22Rv1 (cell line): ENCODE results near the gene MAST2.

Experiments used
- H3K27ac ChIP-seq: fragments of 450-650 bp; 2 replicates; pipeline ENCODE4 v1.5.1; 2017
- ZFX ChIP-seq: fragments of 450-650 bp; IDR thresholded peaks from 2 replicates; pipeline ENCODE4 v1.6.1; 2017; ENCODE audit warnings: antibody characterized with exemption, borderline replicate concordance
- TF ChIP-seq, protein P1 (sequence below): fragments of 450-650 bp; IDR thresholded peaks from 2 replicates; pipeline ENCODE4 v1.5.1; 2017; ENCODE audit warnings: mild to moderate bottlenecking

The MAST2 gene

DNA sequence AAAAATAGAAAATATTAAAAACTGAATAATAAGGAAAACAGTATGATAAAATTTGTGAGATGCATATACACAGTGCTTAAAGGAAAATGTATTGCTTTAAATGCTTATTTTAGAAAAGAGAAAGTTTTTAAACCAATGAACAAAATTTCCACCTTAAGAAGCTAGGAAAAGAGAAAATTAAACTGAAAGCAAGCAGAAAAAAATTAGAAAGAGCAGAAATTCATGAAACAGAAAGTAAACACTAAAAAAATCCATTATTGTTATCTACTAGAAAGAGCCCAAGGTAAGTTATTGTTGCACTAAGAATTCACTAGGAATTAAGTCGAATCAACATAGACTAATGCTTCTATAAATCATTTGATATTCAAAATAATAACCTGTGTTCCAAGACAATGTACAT, 261.3 kb downstream of the MAST2 start:
- no peak overlapping the region for H3K27ac ChIP-seq
- TF ChIP-seq, protein P1, sequence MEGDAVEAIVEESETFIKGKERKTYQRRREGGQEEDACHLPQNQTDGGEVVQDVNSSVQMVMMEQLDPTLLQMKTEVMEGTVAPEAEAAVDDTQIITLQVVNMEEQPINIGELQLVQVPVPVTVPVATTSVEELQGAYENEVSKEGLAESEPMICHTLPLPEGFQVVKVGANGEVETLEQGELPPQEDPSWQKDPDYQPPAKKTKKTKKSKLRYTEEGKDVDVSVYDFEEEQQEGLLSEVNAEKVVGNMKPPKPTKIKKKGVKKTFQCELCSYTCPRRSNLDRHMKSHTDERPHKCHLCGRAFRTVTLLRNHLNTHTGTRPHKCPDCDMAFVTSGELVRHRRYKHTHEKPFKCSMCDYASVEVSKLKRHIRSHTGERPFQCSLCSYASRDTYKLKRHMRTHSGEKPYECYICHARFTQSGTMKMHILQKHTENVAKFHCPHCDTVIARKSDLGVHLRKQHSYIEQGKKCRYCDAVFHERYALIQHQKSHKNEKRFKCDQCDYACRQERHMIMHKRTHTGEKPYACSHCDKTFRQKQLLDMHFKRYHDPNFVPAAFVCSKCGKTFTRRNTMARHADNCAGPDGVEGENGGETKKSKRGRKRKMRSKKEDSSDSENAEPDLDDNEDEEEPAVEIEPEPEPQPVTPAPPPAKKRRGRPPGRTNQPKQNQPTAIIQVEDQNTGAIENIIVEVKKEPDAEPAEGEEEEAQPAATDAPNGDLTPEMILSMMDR: no peak
- TF ChIP-seq ZFX: no peak

DNA sequence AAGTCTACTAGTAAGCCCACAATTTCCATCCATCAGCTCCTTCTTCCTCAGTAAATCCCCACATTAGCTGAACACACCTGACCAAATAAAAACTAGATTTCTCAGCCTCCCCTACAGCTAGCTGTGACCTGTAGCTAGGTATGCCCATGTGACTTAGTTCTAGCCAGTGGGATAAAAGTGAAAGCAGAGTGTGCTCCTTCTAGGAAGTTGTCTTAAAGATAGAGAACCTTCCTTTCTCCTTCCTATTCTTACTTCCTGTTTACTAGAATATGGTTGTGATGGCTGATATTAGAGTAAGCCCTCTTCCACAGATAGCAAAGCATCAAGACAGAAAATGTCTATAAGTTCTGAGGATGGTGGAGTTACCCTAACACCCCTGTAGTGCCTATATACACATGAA, 262.0 kb downstream of the MAST2 start:
- no peak overlapping the region; the same call in 1 of the 2 replicates for H3K27ac ChIP-seq
- TF ChIP-seq, protein P1: no peak
- TF ChIP-seq ZFX: no peak

DNA sequence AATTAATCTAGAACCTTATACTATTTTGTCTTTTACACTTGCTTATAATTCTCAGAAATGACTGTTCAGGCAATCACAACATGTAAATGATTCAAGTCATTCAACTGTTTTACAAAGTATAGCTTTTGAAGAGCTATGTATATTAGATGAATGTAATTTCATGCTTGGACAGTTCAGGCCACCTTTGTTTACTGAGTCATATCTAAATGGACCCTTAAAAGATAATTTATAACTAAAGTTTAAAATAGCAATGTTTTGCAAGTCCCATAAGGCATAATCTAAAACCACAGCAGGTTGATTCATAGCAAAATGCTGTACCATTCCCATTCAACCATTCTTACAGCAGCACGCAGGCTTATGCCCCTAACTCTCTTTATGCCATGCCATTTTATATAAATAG, 264.2 kb downstream of the MAST2 start:
- TF ChIP-seq, protein P1: no peak
- no peak for TF ChIP-seq ZFX

DNA sequence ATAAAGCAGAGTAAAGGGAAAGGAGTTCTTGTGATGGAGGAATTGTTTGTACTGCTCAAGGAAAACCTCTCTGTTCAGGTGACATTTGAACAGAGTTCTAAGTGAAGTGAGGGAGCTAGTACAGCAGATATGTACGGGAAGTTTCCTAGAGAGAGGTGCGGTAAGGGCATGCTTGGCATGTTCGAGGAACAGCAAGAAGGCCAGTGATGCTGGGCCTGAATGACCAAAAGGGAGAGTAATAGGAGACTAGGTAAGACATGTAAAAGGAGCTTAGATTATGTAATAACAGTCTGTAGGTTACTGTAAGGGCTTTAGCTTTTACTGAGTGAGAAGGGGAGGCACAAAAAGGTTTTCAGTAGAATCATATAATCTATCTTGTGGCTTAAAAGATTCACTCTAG, 265.1 kb downstream of the MAST2 start:
- H3K27ac ChIP-seq: no peak overlapping the region
- no peak for TF ChIP-seq ZFX
- TF ChIP-seq, protein P1: no peak

More for the DNA sequence above, 264.2 kb downstream of the MAST2 start:
- H3K27ac ChIP-seq: no peak overlapping the region

DNA sequence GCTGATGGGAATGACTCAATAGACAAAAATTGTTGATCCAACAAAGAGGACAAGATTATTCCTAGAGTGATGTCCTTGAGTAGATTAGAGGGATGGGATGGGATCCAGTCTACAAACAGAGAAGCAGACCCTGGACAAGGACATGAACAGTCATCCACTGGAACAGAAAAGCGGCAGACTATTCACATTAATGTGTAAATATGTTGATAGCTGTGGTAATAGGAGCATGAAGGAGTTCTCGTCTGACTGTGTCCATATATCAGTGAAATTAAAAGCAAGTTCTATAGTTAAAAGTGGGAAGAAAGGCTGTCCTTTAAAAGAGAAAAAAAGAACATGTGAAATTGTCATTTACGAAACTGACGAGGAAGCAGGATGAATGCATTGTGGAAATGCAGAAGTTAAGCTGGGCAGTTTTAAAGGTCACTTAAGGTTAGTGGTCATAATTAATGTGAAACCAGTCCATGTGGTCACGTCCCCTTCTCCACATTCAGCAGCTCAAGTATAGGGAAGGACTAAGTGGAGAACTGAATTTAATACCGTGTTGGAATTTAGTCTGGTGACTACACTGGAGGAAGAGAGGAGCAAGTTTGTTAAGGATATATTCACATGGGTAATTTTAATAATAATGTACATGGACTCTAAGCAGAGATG, 266.9 kb downstream of the MAST2 start:
- TF ChIP-seq, protein P1: no peak
- no peak for TF ChIP-seq ZFX
- H3K27ac ChIP-seq: no peak overlapping the region

DNA sequence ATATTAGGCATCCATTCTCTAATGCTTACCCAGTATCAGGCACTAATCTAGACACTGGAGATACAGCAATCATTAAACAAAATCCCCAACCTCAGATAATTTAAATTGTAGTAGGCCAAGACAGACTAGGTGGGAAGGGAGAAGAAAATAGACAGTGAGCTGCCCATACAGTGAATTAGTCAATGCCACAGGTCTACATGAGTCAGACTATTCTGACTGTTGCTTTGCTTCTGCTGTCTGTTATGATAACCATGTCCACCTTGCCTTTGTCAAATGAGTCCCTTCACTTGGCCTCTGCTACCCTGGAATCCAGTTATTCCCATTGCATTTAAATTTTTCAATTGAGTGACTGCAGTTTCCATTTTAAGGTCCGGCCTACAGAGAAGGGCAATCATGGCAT, 269.6 kb downstream of the MAST2 start:
- TF ChIP-seq, protein P1: no peak
- no peak for TF ChIP-seq ZFX
- no peak overlapping the region for H3K27ac ChIP-seq

DNA sequence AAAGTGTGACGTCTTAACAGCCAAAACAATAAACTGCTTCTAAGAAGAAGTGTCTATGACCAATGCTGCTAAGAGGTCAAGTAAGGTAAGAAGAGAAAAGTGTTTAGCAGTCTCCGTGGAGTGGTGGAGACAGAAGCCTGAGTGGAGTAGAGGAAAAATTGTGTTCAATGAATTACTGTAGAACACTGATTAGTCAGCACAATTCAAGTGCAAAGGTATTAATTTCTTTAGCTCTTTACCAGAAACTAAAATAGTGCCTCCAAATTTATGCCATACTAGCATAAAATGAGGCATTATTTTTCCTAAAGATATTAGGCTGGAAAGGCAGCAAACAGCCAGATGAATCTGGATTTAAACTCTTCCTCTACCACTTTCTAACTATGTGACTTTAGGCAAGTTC, 272.9 kb downstream of the MAST2 start:
- TF ChIP-seq, protein P1: no peak
- TF ChIP-seq ZFX: no peak
- no peak overlapping the region for H3K27ac ChIP-seq
